Measurements from ENCODE around the gene FOXP4. TPM values are rescaled to one million over a fixed set of nuclear protein-coding genes. Genes with fewer than 3 reads are reported as not detected.

Gene FOXP4
- total RNA-seq, 1 donor from 2014 or later = 137 TPM

DNA sequence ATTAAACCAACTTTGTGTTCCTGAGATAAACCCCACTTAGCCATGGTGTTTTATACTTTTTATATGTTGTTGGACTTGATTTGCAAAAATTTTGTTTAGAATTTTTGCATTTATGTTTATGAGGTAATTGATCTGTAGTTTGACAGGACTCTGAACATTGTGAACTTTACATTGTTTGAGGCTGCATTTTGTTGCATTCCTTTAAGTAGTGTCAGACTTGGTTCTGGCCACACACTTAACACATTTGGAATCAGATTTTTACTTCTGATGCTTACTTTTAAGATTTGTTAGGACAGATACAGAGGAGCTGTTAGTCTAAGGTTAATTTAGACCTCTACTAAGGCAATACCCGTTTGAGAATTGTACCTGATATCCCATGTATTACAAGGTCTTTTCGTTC, 75.6 kb downstream of the FOXP4 start:
- Mint-ChIP-seq H3K4me1 (ENCODE audit: low read depth) (peaks cover 10% of the 10 kb centered on the region), H3K27me3 (peaks cover 11% of the 10 kb centered on the region), H3K9me3 (ENCODE audit: low read depth) (peaks cover 15% of the 10 kb centered on the region), H3K36me3 (ENCODE audit: insufficient read depth) (peaks cover 1% of the 10 kb centered on the region), H3K27ac (no peak overlapping the region), H3K4me3 (ENCODE audit: low read depth) (no peak overlapping the region)
- DNase-seq (ENCODE audit: low spot score, unreplicated experiment) = no peak
- TF ChIP-seq, protein P1, sequence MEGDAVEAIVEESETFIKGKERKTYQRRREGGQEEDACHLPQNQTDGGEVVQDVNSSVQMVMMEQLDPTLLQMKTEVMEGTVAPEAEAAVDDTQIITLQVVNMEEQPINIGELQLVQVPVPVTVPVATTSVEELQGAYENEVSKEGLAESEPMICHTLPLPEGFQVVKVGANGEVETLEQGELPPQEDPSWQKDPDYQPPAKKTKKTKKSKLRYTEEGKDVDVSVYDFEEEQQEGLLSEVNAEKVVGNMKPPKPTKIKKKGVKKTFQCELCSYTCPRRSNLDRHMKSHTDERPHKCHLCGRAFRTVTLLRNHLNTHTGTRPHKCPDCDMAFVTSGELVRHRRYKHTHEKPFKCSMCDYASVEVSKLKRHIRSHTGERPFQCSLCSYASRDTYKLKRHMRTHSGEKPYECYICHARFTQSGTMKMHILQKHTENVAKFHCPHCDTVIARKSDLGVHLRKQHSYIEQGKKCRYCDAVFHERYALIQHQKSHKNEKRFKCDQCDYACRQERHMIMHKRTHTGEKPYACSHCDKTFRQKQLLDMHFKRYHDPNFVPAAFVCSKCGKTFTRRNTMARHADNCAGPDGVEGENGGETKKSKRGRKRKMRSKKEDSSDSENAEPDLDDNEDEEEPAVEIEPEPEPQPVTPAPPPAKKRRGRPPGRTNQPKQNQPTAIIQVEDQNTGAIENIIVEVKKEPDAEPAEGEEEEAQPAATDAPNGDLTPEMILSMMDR (IDR thresholded peaks at IDR 0.05; ENCODE audit: unreplicated experiment) = no peak

DNA sequence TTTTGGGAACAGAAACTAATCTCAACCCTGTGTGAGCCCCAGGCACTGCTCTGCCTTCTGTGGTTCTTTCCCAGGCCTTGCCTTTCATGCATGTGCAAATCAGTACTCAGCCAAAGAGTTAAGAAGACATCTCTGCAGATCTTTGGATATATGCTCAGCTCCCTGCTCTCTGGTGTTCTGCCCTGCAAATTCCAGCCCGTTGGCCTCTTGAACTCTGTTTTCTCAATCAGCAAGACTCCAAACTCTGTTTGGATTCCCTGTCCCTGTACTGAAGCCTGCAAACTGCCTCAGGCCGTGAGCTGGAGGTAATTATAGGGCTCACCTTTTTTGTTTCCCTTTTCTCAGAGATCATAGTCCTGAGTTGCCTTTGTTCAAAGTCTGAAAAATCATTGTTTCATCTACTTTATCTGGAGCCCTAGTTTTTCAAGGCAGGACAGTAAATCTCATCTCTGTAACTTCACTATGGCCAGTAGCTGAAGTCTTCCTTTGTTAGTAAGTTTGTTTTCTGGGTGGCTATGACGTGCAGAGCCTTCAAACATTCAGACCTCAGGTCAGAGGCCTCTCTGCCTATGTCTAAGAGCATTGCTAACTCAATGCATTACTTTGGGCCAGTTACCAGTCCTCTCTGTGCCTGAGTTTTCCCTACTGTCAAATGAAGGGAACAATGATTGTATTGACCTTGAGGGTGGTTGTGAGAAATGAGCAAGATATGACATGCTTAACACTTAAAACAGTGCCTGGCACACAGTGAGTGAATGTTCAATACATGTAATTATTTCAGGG, 76.2 kb downstream of the FOXP4 start:
- Mint-ChIP-seq H3K9me3 (ENCODE audit: low read depth) (peaks cover 15% of the 10 kb centered on the region), H3K36me3 (ENCODE audit: insufficient read depth) (peaks cover 1% of the 10 kb centered on the region), H3K27ac (peak overlapping the region; percentile 51), H3K4me3 (ENCODE audit: low read depth) (no peak overlapping the region), H3K27me3 (peaks cover 11% of the 10 kb centered on the region), H3K4me1 (ENCODE audit: low read depth) (peaks cover 10% of the 10 kb centered on the region)
- TF ChIP-seq, protein P1 (IDR thresholded peaks at IDR 0.05; ENCODE audit: unreplicated experiment) = no peak
- no peak for DNase-seq (ENCODE audit: low spot score, unreplicated experiment)

DNA sequence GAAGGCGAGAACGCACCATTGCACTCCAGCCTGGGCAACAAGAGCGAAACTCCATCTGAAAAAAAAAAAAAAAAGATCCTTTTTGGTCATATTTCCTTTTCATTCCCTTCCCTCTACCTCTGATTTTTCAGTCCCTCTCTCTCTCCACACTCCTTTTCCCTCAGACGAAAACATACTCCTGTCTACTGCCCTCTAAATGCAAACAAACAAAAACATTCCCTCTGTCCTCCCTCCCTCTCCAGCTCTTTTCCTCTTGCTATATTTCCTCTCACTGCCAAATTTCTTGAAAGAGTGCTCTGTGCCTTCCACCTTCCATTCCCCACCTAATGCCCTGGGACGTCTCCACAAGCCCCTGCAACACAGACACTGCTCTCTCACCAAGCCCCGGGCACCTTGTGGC, 77.1 kb downstream of the FOXP4 start:
- H3K27me3 Mint-ChIP-seq = peaks cover 16% of the 10 kb centered on the region
- H3K27ac Mint-ChIP-seq = peak overlapping the region; percentile 74
- peaks cover 1% of the 10 kb centered on the region for H3K36me3 Mint-ChIP-seq (ENCODE audit: insufficient read depth)
- peaks cover 10% of the 10 kb centered on the region for H3K4me1 Mint-ChIP-seq (ENCODE audit: low read depth)
- H3K9me3 Mint-ChIP-seq (ENCODE audit: low read depth) = peaks cover 15% of the 10 kb centered on the region
- H3K4me3 Mint-ChIP-seq (ENCODE audit: low read depth) = no peak overlapping the region
- TF ChIP-seq, protein P1 (IDR thresholded peaks at IDR 0.05; ENCODE audit: unreplicated experiment) = no peak
- DNase-seq (ENCODE audit: low spot score, unreplicated experiment) = no peak

DNA sequence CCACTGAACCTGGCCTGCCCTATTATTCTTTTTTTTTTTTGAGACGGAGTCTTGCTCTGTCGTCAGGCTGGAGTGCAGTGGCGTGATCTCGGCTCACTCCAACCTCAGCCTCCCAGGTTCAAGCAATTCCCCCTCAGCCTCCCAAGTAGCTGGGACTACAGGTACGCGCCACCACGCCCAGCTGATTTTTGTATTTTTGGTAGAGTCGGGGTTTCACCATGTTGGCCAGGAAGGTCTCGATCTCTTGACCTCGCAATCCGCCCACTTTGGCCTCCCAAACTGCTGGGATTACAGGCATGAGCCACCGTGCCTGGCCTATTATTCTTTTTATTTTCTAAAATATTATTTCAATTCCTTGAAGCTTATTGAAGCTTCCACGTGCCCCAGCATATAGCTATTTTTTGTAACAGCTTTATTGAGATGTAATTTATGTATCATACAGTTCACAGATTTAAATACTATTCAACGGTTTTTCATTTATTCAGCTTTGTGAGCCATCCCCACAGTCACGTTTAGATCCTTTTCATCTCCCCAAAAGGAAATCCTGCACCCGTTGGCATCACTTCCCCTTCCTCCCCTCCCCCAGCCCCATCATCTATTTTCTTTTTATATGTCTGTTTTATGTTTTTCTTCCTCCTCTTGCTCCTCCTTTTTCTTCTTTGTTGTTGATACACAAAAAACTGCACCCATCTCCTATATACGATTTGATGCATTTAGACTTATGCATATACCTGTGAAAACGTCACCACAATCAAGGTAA, 78.6 kb downstream of the FOXP4 start:
- DNase-seq (ENCODE audit: low spot score, unreplicated experiment) = no peak
- H3K4me3 Mint-ChIP-seq (ENCODE audit: low read depth) = no peak overlapping the region

DNA sequence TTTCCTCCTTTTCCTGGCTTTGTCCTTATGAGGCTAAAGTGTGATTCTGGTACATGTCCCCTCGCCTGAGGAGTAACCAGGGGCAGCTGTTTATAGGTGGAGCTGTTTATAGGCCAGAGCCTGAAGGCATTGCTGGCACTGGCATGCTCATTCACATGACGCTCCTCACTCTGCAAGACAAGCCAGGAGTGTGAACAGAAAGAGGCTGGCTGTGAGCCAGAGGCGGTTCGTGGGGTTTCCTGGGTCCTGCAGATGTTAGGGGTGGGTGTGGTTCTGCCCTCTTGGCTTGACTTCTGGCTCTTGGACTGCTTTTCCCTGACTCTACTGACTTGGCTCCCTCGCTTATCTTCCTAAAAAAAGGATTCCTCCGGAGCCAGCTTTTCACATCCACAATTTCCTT, 79.3 kb downstream of the FOXP4 start:
- peaks cover 18% of the 10 kb centered on the region for H3K27me3 Mint-ChIP-seq
- peaks cover 5% of the 10 kb centered on the region for H3K4me1 Mint-ChIP-seq (ENCODE audit: low read depth)
- TF ChIP-seq, protein P1 (IDR thresholded peaks at IDR 0.05; ENCODE audit: unreplicated experiment) = no peak
- H3K27ac Mint-ChIP-seq = peak overlapping the region; percentile 39
- H3K9me3 Mint-ChIP-seq (ENCODE audit: low read depth) = peaks cover 12% of the 10 kb centered on the region
- peaks cover 1% of the 10 kb centered on the region for H3K36me3 Mint-ChIP-seq (ENCODE audit: insufficient read depth)
- no peak for DNase-seq (ENCODE audit: low spot score, unreplicated experiment)
- H3K4me3 Mint-ChIP-seq (ENCODE audit: low read depth) = no peak overlapping the region

More for the DNA sequence above, 78.6 kb downstream of the FOXP4 start:
- TF ChIP-seq, protein P1 (IDR thresholded peaks at IDR 0.05; ENCODE audit: unreplicated experiment) = no peak
- H3K9me3 Mint-ChIP-seq (ENCODE audit: low read depth) = peaks cover 15% of the 10 kb centered on the region
- H3K27ac Mint-ChIP-seq = no peak overlapping the region
- peaks cover 1% of the 10 kb centered on the region for H3K36me3 Mint-ChIP-seq (ENCODE audit: insufficient read depth)
- peaks cover 5% of the 10 kb centered on the region for H3K4me1 Mint-ChIP-seq (ENCODE audit: low read depth)
- H3K27me3 Mint-ChIP-seq = peaks cover 18% of the 10 kb centered on the region
